H1 (cell line): ENCODE results near the gene PITX1. TPM values are rescaled to one million over a fixed set of nuclear protein-coding genes. Genes with fewer than 3 reads are reported as not detected.

Source experiments
- CTCF ChIA-PET: fragments of 300-600 bp; sonication (Branson Sonifier 250); formaldehyde crosslinking; loops from one replicate; lab custom pipeline; 2021; ENCODE audit not compliant: partially characterized antibody; lab: Charles Lee
- POLR2A ChIA-PET: fragments of 300-600 bp; sonication (Branson Sonifier 250); formaldehyde crosslinking; loops from one replicate; lab custom pipeline; 2021; ENCODE audit warnings: inconsistent platforms; ENCODE audit not compliant: partially characterized antibody; lab: Charles Lee
- DNase-seq, 2 experiments: peaks; one replicate each; pipeline versions ENCODE4 v3.0.0 to v3.0.0-alpha.2; 2010 to 2022; ENCODE audit warnings: low spot score in 2 of 2, low read depth in 1 of 2, mixed read lengths in 1 of 2
- FAIRE-seq: peaks from 2 replicates; lab custom pipeline; 2011; peaks lifted over from hg19 to GRCh38; lab: Jason Lieb, UNC
- H2AFZ ChIP-seq: 2 replicates; pipeline ENCODE4 v1.8.1; 2012; ENCODE audit warnings: low read length, inconsistent platforms
- H2AK5ac ChIP-seq: 2 replicates; pipeline ENCODE4 v1.6.1; 2013; ENCODE audit warnings: low read depth, low read length
- H2BK120ac ChIP-seq: replicated peaks from 2 replicates; pipeline ENCODE3; 2013; ENCODE audit warnings: low read depth, low read length, inconsistent platforms
- H2BK12ac ChIP-seq: 2 replicates; pipeline ENCODE4 v1.6.1; 2013; ENCODE audit warnings: low read depth, low read length
- H2BK15ac ChIP-seq: 2 replicates; pipeline ENCODE4 v1.6.1; 2013; ENCODE audit warnings: low read length
- H2BK20ac ChIP-seq: 2 replicates; pipeline ENCODE4 v1.6.1; 2013; ENCODE audit warnings: low read length
- H2BK5ac ChIP-seq: 2 replicates; pipeline ENCODE4 v1.6.1; 2013; ENCODE audit warnings: low read depth, low read length
- H3K14ac ChIP-seq: 2 replicates; pipeline ENCODE4 v1.6.1; 2013; ENCODE audit warnings: inconsistent platforms; ENCODE audit not compliant: insufficient read length
- H3K18ac ChIP-seq: 2 replicates; pipeline ENCODE4 v1.6.1; 2013; ENCODE audit warnings: low read length; ENCODE audit errors: extremely low read depth
- H3K23ac ChIP-seq: 2 replicates; pipeline ENCODE4 v1.6.1; 2013; ENCODE audit warnings: inconsistent platforms; ENCODE audit not compliant: insufficient read length
- H3K23me2 ChIP-seq: 2 replicates; pipeline ENCODE4 v1.6.1; 2013; ENCODE audit warnings: low read depth, low read length
- H3K27ac ChIP-seq: 2 replicates; pipeline ENCODE4 v1.6.1; 2011; ENCODE audit warnings: low read depth, low read length, inconsistent platforms
- H3K27me3 ChIP-seq, 4 experiments: replicated peaks in 1 of 4; 1 replicate in 1 of 4; 2 replicates in 3 of 4; pipeline versions ENCODE4 v1.6.1 to v1.8.1; 2011 to 2013; ENCODE audit warnings: low read length in 3 of 4, mild to moderate bottlenecking in 3 of 4, inconsistent platforms in 2 of 4, mixed read lengths in 2 of 4, moderate library complexity in 1 of 4; ENCODE audit not compliant: control insufficient read depth in 3 of 4, insufficient read depth in 3 of 4; ENCODE audit errors: extremely low read depth in 1 of 4
- H3K36me3 ChIP-seq, 4 experiments: 2 replicates each; pipeline versions ENCODE4 v1.6.1 to v1.8.1; 2011 to 2013; ENCODE audit warnings: mild to moderate bottlenecking in 4 of 4, low read length in 3 of 4, moderate library complexity in 2 of 4, control low read depth in 1 of 4, inconsistent platforms in 1 of 4; ENCODE audit not compliant: insufficient read depth in 4 of 4, control insufficient read depth in 2 of 4
- H3K4ac ChIP-seq: replicated peaks from 2 replicates; pipeline ENCODE3; 2013; ENCODE audit warnings: low read length, low read depth, mixed read lengths, inconsistent platforms; ENCODE audit not compliant: insufficient read length
- H3K4me1 ChIP-seq, 4 experiments: replicated peaks in 1 of 4; 1 replicate in 1 of 4; 2 replicates in 3 of 4; pipeline versions ENCODE4 v1.6.1 to v1.8.1; 2011 to 2013; ENCODE audit warnings: low read length in 3 of 4, inconsistent platforms in 2 of 4, mixed read lengths in 1 of 4; ENCODE audit not compliant: insufficient read depth in 4 of 4, control insufficient read depth in 3 of 4
- H3K4me2 ChIP-seq, 2 experiments: 2 replicates each; pipeline versions ENCODE4 v1.6.1 to v1.8.1; 2011 to 2013; ENCODE audit warnings: low read depth in 2 of 2, low read length in 2 of 2, control low read depth in 1 of 2, inconsistent platforms in 1 of 2, mild to moderate bottlenecking in 1 of 2; ENCODE audit not compliant: insufficient read depth in 1 of 2
- H3K4me3 ChIP-seq, 4 experiments: fragments of 200-600, 300-600 bp in 1 of 4; sonication (generic), shearing (Covaris generic), sonication (Bioruptor Twin) in 1 of 4; 2 replicates each; pipeline versions ENCODE4 v1.5.1 to v1.8.1; 2011 to 2016; ENCODE audit warnings: low read length in 4 of 4, low read depth in 3 of 4, control low read depth in 2 of 4, inconsistent platforms in 2 of 4, mild to moderate bottlenecking in 2 of 4, mixed read lengths in 1 of 4, moderate library complexity in 1 of 4; ENCODE audit not compliant: insufficient read depth in 2 of 4; ENCODE audit errors: extremely low read depth in 1 of 4
- H3K56ac ChIP-seq: replicated peaks from 2 replicates; pipeline ENCODE3; 2013; ENCODE audit warnings: low read depth, mild to moderate bottlenecking, mixed read lengths, low read length, inconsistent platforms; ENCODE audit not compliant: insufficient read length
- H3K79me1 ChIP-seq: 2 replicates; pipeline ENCODE4 v1.6.1; 2013; ENCODE audit warnings: low read depth, low read length, control low read depth
- H3K79me2 ChIP-seq, 2 experiments: 2 replicates each; pipeline versions ENCODE4 v1.6.1 to v1.8.1; 2012 to 2013; ENCODE audit warnings: low read length in 2 of 2, mild to moderate bottlenecking in 2 of 2, inconsistent platforms in 1 of 2; ENCODE audit not compliant: insufficient read depth in 2 of 2, control insufficient read depth in 1 of 2
- H3K9ac ChIP-seq, 4 experiments: replicated peaks in 1 of 4; 1 replicate in 1 of 4; 2 replicates in 3 of 4; pipeline versions ENCODE4 v1.6.1 to v1.8.1; 2011 to 2013; ENCODE audit warnings: low read depth in 3 of 4, low read length in 3 of 4, control low read depth in 2 of 4, mild to moderate bottlenecking in 2 of 4, moderate library complexity in 2 of 4, inconsistent platforms in 1 of 4; ENCODE audit errors: extremely low read depth in 1 of 4
- H3K9me3 ChIP-seq, 2 experiments: 2 replicates each; pipeline versions ENCODE4 v1.6.1 to v1.8.1; 2012 to 2013; ENCODE audit warnings: mild to moderate bottlenecking in 2 of 2, moderate library complexity in 2 of 2, control low read depth in 1 of 2, inconsistent platforms in 1 of 2, low read depth in 1 of 2, low read length in 1 of 2, mixed read lengths in 1 of 2; ENCODE audit not compliant: insufficient read depth in 2 of 2
- H4K20me1 ChIP-seq, 2 experiments: replicated peaks in 1 of 2; 2 replicates each; pipeline versions ENCODE3 to v1.8.1; 2011 to 2013; ENCODE audit warnings: inconsistent platforms in 2 of 2, low read length in 2 of 2, mild to moderate bottlenecking in 1 of 2; ENCODE audit not compliant: insufficient read depth in 2 of 2, control insufficient read depth in 1 of 2
- H4K5ac ChIP-seq: 2 replicates; pipeline ENCODE4 v1.6.1; 2013; ENCODE audit warnings: low read length, low read depth, mixed read lengths, inconsistent platforms; ENCODE audit not compliant: insufficient read length
- H4K8ac ChIP-seq: 2 replicates; pipeline ENCODE4 v1.8.0; 2013; ENCODE audit warnings: mild to moderate bottlenecking, moderate library complexity, low read length, inconsistent platforms; ENCODE audit not compliant: insufficient read depth; ENCODE audit errors: extremely low read depth
- H4K91ac ChIP-seq: replicated peaks from 2 replicates; pipeline ENCODE3; 2013; ENCODE audit warnings: low read length, mixed read lengths, inconsistent platforms; ENCODE audit not compliant: insufficient read length
- CHD2 ChIP-seq: IDR thresholded peaks from 2 replicates; pipeline ENCODE4 v1.6.1; 2012; ENCODE audit warnings: low read length, improper control_type of control experiment
- CREB1 ChIP-seq: IDR thresholded peaks from 2 replicates; pipeline ENCODE4 v1.6.1; 2012; ENCODE audit warnings: inconsistent platforms
- EP300 ChIP-seq, 2 experiments: IDR thresholded peaks; 1 replicate in 1 of 2; 2 replicates in 1 of 2; pipeline ENCODE4 v1.6.1; 2011 to 2012; ENCODE audit warnings: low read depth in 2 of 2, low read length in 2 of 2, mild to moderate bottlenecking in 2 of 2, borderline replicate concordance in 1 of 2, inconsistent platforms in 1 of 2, moderate library complexity in 1 of 2
- GABPA ChIP-seq: IDR thresholded peaks from 2 replicates; pipeline ENCODE4 v1.6.1; 2011; ENCODE audit warnings: mild to moderate bottlenecking, low read length, moderate library complexity, borderline replicate concordance; ENCODE audit not compliant: insufficient read depth
- HDAC6 ChIP-seq: IDR thresholded peaks from one replicate; pipeline ENCODE4 v1.7.1; 2012; ENCODE audit warnings: low read depth, mild to moderate bottlenecking, inconsistent platforms, low read length, moderate library complexity
- JUND ChIP-seq: IDR thresholded peaks from 2 replicates; pipeline ENCODE4 v1.6.1; 2011; ENCODE audit warnings: mild to moderate bottlenecking, improper control_type of control experiment, low read length
- KDM5A ChIP-seq: fragments of 200-600 bp; IDR thresholded peaks from 2 replicates; pipeline ENCODE4 v1.7.1; 2012; ENCODE audit warnings: mild to moderate bottlenecking, low read length, inconsistent platforms, mixed read lengths
- MAFK ChIP-seq: IDR thresholded peaks from 2 replicates; pipeline ENCODE4 v1.6.1; 2012; ENCODE audit warnings: low read depth, mild to moderate bottlenecking, improper control_type of control experiment, low read length
- NANOG ChIP-seq: IDR thresholded peaks from 2 replicates; pipeline ENCODE4 v1.6.1; 2011; ENCODE audit warnings: low read length, low read depth, mild to moderate bottlenecking, inconsistent platforms; ENCODE audit not compliant: insufficient read depth, poor library complexity, severe bottlenecking
- NRF1 ChIP-seq: IDR thresholded peaks from 2 replicates; pipeline ENCODE4 v1.6.1; 2011; ENCODE audit warnings: mild to moderate bottlenecking, low read depth, low read length, improper control_type of control experiment
- POLR2AphosphoS5 ChIP-seq: IDR thresholded peaks from 2 replicates; pipeline ENCODE4 v1.6.1; 2011; ENCODE audit warnings: low read depth, low read length
- POU5F1 ChIP-seq: IDR thresholded peaks from 2 replicates; pipeline ENCODE4 v1.6.1; 2011; ENCODE audit warnings: low read depth, mild to moderate bottlenecking, low read length, moderate library complexity
- TEAD4 ChIP-seq: IDR thresholded peaks from 2 replicates; pipeline ENCODE4 v1.6.1; 2012; ENCODE audit warnings: low read depth, low read length, inconsistent platforms, mixed read lengths
- YY1 ChIP-seq: IDR thresholded peaks from 2 replicates; pipeline ENCODE4 v1.6.1; 2011; ENCODE audit warnings: low read depth, mild to moderate bottlenecking, low read length
- WGBS, 2 experiments: shearing (Covaris generic) in 1 of 2; methylation state at CpG; one replicate each; pipeline versions ENCODE4 v1.1.6 to v1.1.7; 2013 to 2015; ENCODE audit warnings: low lambda C conversion rate in 2 of 2, mixed read lengths in 2 of 2, inconsistent platforms in 1 of 2, low coverage in 1 of 2, missing lambda C conversion rate in 1 of 2; ENCODE audit not compliant: insufficient replicate concordance in 2 of 2, insufficient coverage in 1 of 2, insufficient read length in 1 of 2; ENCODE audit errors: extremely low coverage in 1 of 2, missing lambda C conversion rate in 1 of 2; 5-methylcytosine and 5-hydroxymethylcytosine counted together
- polyA plus RNA-seq, 7 experiments: library from polyadenylated mRNA; depleted of rRNA in 3 of 7; stranded (reverse) in 5 of 7; unstranded in 2 of 7; fragments of >200 nt in 5 of 7; fragments of 200-250 nt in 2 of 7; gene quantifications; 1 replicate in 5 of 7; 2 replicates in 1 of 7; 4 replicates in 1 of 7; pipeline versions ENCODE4 v1.2.1 to v1.2.3, GENCODE V29; 2011 to 2013; ENCODE audit warnings: missing spikeins in 2 of 7, mixed read lengths in 2 of 7
- total RNA-seq: library from RNA; stranded (reverse); fragmentation: NEBNext Ultra II Directional; extraction: Animal tissue kit (Norgen Biotek cat#: 25700); gene quantifications from 2 replicates; pipeline ENCODE4 v1.2.1, GENCODE V29; 2021
- TF ChIP-seq, protein P1 (sequence below): IDR thresholded peaks from 2 replicates; pipeline ENCODE4 v1.6.1; 2011; ENCODE audit warnings: low read depth, mild to moderate bottlenecking, low read length; ENCODE audit not compliant: insufficient read depth

Gene PITX1
- total and polyA plus RNA-seq, 2 of the 8 experiments (the other 6 are each of a cell fraction or from before 2014, with no cell fraction given): 0.03 TPM; not detected in 1

DNA sequence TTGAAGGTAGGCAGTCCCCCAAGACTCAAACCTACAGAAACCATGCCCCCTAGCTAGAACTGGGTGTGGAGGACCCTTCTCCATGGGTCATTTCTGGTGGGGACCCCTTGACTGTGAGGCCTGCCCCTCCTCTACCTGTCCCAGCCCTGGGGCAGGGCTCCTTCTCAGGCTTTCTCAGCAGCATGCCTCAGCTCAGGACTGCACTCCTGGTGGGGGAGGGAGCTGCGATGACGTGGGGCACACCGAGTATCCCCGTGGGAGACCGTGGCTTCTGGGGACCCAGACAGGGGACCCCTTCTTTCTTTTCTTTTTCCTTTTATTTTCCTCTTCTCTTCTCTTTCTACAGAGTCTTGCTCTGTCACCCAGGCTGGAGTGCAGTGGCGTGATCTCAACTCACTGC is 27.0 kb upstream of the PITX1 start:
- Histone ChIP-seq H3K36me3 (no peaks in the 10 kb centered on the region), H2BK12ac (no peak overlapping the region), H4K8ac (no peak overlapping the region), H3K4me1 (0 out of 7 replicates have a peak, but pooled peaks cover 0 to 2% (median 0%) of the 10 kb centered on the region in 4 experiments), H3K23ac (no peak overlapping the region), H3K9me3 (no peaks in the 10 kb centered on the region), H3K27me3 (peaks cover 0 to 10% (median 6%) of the 10 kb centered on the region in 4 experiments; a peak in 4 of 7 replicates), H2AK5ac (no peak overlapping the region), H3K4ac (no peak overlapping the region), H4K5ac (no peak overlapping the region), H4K91ac (no peak overlapping the region), H2BK20ac (no peak overlapping the region), H3K14ac (no peak overlapping the region), H4K20me1 (no peaks in the 10 kb centered on the region), H3K4me3 (no peak overlapping the region), H3K18ac (no peak overlapping the region), H3K27ac (no peak overlapping the region), H2AFZ (no peak overlapping the region), H3K9ac (no peak overlapping the region), H2BK5ac (no peak overlapping the region), H3K4me2 (no peak overlapping the region), H3K79me2 (no peaks in the 10 kb centered on the region), H3K56ac (no peak overlapping the region), H3K23me2 (no peaks in the 10 kb centered on the region; the same call in 1 of the 2 replicates), H3K79me1 (no peaks in the 10 kb centered on the region), H2BK15ac (no peak overlapping the region), H2BK120ac (no peak overlapping the region)
- ChIA-PET CTCF (interaction anchor here (0.6 to 4.9 kb wide), 8 partner anchors 8 to 144 kb away, joined by 3 to 27 read pairs (median 4); no protein-coding TSS in a partner anchor), POLR2A (interaction anchor here (0.7 kb wide), 1 partner anchor 9 kb away, joined by 3 read pairs; no protein-coding TSS in a partner anchor)
- DNase-seq: no peak
- FAIRE-seq: no peak
- WGBS, 2 experiments: 95% methylated on average over 6 of the region's 6 CpGs; no CpG with 5 or more reads in 1 of the 2 experiments
- TF ChIP-seq, protein P1, sequence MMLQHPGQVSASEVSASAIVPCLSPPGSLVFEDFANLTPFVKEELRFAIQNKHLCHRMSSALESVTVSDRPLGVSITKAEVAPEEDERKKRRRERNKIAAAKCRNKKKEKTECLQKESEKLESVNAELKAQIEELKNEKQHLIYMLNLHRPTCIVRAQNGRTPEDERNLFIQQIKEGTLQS: no peak
- TF ChIP-seq TEAD4: no peak
- no peak for TF ChIP-seq JUND
- TF ChIP-seq POU5F1: no peak
- no peak for TF ChIP-seq YY1
- TF ChIP-seq GABPA: no peak
- TF ChIP-seq KDM5A: no peak
- TF ChIP-seq MAFK: no peak
- no peak for TF ChIP-seq NRF1
- TF ChIP-seq CHD2: no peak
- TF ChIP-seq HDAC6: no peak
- no peak for TF ChIP-seq NANOG
- TF ChIP-seq EP300 (IDR thresholded peaks at IDR 0.05; ENCODE audit: borderline replicate concordance in 1 of 2, low read depth in 2 of 2, low read length in 2 of 2): no peak
- TF ChIP-seq POLR2AphosphoS5: no peak
- no peak for TF ChIP-seq CREB1
